K562 treated with DMSO at 1 percent for 12 hours (cell line): ENCODE data around the gene GZMB. TPM values are rescaled to one million over a fixed set of nuclear protein-coding genes. Genes with fewer than 3 reads are reported as not detected.

Experiments
- total RNA-seq: library from RNA; unstranded; fragments of 300-600 nt; gene quantifications from 2 replicates; pipeline ENCODE4 v1.2.3, GENCODE V29; 2022; ENCODE audit not compliant: insufficient read depth

GZMB gene
- not detected in 2 replicates for total RNA-seq

DNA sequence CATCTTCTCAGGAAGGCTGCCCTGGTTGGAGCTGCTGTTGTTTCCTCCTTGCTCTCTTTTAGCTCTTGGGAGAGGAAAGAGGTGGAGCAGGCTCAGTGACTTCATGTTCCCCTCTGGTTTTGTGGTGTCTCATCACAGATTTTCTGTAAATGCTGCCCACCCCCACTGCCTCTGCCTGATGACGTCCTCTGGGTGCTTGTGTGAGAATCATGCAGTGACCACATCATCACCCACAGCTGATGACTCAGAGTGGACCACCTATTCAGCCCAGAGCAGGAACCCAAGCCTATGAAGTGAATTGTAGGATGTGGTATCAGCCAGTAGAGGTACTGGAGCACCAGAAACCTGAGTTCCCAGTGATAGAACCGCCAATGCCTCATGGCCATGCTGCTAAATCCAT lies at the start of gene GZMB:
Gene GZMB, minus strand, starts transcription at position 33 of the 400 bp plus-strand sequence. Its CDS starts 30 bp downstream, at position 3.

DNA sequence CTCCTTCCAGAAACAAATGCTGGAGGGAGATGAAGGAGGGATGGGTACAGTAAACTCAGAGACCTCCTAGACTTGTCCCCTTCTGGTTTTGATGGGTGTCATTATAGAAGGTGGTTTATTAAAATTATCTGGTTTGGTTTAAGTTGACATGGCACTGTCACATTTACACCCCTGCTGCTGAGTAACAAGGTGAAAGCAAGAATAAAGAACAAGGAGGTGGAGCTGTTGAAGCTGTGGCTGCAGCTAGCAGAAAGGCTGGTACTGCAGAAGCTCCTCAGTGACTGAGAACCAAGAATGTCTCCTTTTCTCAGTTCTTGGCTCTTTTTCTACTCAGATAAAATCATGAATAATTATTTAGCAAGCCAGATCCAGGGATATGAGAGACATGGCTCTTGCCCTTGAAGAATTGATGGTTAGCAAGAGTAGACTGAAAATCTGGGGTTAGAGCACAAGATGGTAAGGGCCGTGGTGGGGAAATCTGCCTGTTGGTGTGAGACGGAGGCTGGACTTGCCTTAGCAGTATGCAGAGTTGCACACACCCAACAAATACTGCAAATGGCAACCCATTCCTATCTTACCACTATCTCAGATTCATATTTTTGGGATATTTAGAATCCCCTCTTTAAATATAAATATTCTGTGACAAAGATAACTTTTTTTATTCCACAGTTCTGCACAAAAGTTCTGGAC lies 24.2 kb downstream of the GZMB start, which contains the start of gene GZMH:
Gene GZMH, minus strand, starts transcription at position 31 of the 690 bp plus-strand sequence. CDS start 72 bp downstream, outside the sequence.

Other genes starting within 250 kb of the GZMB start
- 0.40 and 1.1 TPM in 2 replicates for gene NYNRIN, start 235.2 kb downstream of the GZMB start, total RNA-seq
- 0.26 TPM in 1 of 2 replicates, not detected in the other for gene CBLN3, start 204.5 kb downstream of the GZMB start, total RNA-seq
- 10.6 and 46.8 TPM in 2 replicates for gene KHNYN, start 204.2 kb downstream of the GZMB start, total RNA-seq
- 50.9 and 59.5 TPM in 2 replicates for gene SDR39U1, start 191.4 kb downstream of the GZMB start, total RNA-seq
- not detected in 2 replicates for gene CMA1, start 125.9 kb downstream of the GZMB start, total RNA-seq
- not detected in 2 replicates for gene CTSG, start 57.9 kb downstream of the GZMB start, total RNA-seq
- not detected in 2 replicates for gene GZMH, start 24.5 kb downstream of the GZMB start, total RNA-seq